ENCODE measurements around the gene SSTR3. TPM values are rescaled to one million over a fixed set of nuclear protein-coding genes. Genes with fewer than 3 reads are reported as not detected.

The SSTR3 gene
- total and polyA plus RNA-seq, 10 of the 15 experiments (the other 5 are each of a cell fraction or from before 2014, with no cell fraction given) = 0.03 to 4.5 (median 2.4) TPM

DNA sequence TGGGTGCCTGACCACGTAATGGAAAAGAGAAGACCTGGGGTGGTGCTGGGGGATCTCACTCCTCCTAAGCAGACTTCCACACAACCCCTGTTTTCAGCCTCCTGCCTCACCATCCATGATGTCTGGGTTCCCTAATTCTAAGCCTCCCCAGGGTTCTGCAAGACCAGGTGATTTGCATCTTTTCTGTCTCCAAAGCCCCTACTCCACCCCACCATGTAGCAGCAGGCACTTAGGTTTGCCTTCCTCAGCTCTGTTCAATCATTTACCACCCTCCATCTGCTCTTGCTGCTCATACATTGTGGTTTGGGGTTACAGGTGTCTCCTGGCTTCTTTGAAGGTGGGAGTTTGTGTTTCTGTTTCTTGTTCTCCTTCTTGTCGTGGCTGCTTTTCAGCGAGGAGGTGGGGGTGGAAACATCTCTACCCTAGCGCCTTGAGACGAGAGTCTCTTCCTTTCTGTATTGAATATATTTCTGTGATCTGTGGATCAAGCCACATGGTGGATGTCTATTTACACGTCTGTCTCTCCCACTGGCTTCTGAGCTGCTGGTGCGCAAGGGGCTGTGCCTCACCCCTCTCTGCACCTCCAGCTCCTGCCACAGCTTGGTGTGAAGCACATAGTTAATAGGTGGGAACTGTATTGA lies 6.6 kb upstream of the SSTR3 start (continued):
- TF ChIP-seq, protein P1, sequence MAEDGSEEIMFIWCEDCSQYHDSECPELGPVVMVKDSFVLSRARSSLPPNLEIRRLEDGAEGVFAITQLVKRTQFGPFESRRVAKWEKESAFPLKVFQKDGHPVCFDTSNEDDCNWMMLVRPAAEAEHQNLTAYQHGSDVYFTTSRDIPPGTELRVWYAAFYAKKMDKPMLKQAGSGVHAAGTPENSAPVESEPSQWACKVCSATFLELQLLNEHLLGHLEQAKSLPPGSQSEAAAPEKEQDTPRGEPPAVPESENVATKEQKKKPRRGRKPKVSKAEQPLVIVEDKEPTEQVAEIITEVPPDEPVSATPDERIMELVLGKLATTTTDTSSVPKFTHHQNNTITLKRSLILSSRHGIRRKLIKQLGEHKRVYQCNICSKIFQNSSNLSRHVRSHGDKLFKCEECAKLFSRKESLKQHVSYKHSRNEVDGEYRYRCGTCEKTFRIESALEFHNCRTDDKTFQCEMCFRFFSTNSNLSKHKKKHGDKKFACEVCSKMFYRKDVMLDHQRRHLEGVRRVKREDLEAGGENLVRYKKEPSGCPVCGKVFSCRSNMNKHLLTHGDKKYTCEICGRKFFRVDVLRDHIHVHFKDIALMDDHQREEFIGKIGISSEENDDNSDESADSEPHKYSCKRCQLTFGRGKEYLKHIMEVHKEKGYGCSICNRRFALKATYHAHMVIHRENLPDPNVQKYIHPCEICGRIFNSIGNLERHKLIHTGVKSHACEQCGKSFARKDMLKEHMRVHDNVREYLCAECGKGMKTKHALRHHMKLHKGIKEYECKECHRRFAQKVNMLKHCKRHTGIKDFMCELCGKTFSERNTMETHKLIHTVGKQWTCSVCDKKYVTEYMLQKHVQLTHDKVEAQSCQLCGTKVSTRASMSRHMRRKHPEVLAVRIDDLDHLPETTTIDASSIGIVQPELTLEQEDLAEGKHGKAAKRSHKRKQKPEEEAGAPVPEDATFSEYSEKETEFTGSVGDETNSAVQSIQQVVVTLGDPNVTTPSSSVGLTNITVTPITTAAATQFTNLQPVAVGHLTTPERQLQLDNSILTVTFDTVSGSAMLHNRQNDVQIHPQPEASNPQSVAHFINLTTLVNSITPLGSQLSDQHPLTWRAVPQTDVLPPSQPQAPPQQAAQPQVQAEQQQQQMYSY (CRISPR knock-in tag; IDR thresholded peaks at IDR 0.05) = no peak
- TF ChIP-seq IKZF1 (conservative IDR thresholded peaks at IDR 0.05) = peak; percentile 81
- 0 out of 2 replicates have a peak, but pooled peaks have one; percentile 79 for TF ChIP-seq CBX5 (IDR thresholded peaks at IDR 0.05; ENCODE audit: low read depth)
- TF ChIP-seq CEBPB (IDR thresholded peaks at IDR 0.05; ENCODE audit: borderline replicate concordance in 1 of 2, low read depth in 2 of 2, low read length in 2 of 2) = no peak
- no peak for TF ChIP-seq STAT3 (IDR thresholded peaks at IDR 0.05; ENCODE audit: low read depth, low read length)
- peak; percentile 94 for TF ChIP-seq TCF3 (IDR thresholded peaks at IDR 0.05; ENCODE audit: borderline replicate concordance, insufficient read depth, low read depth, low read length)
- no peak for TF ChIP-seq KDM1A (IDR thresholded peaks at IDR 0.05; ENCODE audit: borderline replicate concordance)
- 0 out of 2 replicates have a peak, but pooled peaks have one; percentile 19 for TF ChIP-seq TBL1XR1 (IDR thresholded peaks at IDR 0.05; ENCODE audit: low read depth, low read length)
- TF ChIP-seq, protein P2, sequence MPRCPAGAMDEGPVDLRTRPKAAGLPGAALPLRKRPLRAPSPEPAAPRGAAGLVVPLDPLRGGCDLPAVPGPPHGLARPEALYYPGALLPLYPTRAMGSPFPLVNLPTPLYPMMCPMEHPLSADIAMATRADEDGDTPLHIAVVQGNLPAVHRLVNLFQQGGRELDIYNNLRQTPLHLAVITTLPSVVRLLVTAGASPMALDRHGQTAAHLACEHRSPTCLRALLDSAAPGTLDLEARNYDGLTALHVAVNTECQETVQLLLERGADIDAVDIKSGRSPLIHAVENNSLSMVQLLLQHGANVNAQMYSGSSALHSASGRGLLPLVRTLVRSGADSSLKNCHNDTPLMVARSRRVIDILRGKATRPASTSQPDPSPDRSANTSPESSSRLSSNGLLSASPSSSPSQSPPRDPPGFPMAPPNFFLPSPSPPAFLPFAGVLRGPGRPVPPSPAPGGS (IDR thresholded peaks at IDR 0.05; ENCODE audit: borderline replicate concordance, insufficient read depth, low read depth, low read length, poor library complexity, severe bottlenecking) = peak; percentile 76
- no peak for TF ChIP-seq ASH2L (IDR thresholded peaks at IDR 0.05; ENCODE audit: borderline replicate concordance, low read depth)
- TF ChIP-seq, protein P3, sequence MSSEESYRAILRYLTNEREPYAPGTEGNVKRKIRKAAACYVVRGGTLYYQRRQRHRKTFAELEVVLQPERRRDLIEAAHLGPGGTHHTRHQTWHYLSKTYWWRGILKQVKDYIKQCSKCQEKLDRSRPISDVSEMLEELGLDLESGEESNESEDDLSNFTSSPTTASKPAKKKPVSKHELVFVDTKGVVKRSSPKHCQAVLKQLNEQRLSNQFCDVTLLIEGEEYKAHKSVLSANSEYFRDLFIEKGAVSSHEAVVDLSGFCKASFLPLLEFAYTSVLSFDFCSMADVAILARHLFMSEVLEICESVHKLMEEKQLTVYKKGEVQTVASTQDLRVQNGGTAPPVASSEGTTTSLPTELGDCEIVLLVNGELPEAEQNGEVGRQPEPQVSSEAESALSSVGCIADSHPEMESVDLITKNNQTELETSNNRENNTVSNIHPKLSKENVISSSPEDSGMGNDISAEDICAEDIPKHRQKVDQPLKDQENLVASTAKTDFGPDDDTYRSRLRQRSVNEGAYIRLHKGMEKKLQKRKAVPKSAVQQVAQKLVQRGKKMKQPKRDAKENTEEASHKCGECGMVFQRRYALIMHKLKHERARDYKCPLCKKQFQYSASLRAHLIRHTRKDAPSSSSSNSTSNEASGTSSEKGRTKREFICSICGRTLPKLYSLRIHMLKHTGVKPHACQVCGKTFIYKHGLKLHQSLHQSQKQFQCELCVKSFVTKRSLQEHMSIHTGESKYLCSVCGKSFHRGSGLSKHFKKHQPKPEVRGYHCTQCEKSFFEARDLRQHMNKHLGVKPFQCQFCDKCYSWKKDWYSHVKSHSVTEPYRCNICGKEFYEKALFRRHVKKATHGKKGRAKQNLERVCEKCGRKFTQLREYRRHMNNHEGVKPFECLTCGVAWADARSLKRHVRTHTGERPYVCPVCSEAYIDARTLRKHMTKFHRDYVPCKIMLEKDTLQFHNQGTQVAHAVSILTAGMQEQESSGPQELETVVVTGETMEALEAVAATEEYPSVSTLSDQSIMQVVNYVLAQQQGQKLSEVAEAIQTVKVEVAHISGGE (CRISPR knock-in tag; IDR thresholded peaks at IDR 0.05) = no peak
- TF ChIP-seq EZH2 (IDR thresholded peaks at IDR 0.05; ENCODE audit: borderline replicate concordance, control insufficient read depth, low read depth, low read length) = no peak
- peak; percentile 81 for TF ChIP-seq BCL11A (IDR thresholded peaks at IDR 0.05; ENCODE audit: low read depth, low read length)
- TF ChIP-seq SREBF2 (IDR thresholded peaks at IDR 0.05; ENCODE audit: low read length) = no peak
- no peak for TF ChIP-seq ZNF217 (IDR thresholded peaks at IDR 0.05)
- TF ChIP-seq RAD21 (IDR thresholded peaks at IDR 0.05; ENCODE audit: insufficient read depth, low read depth, low read length) = no peak
- TF ChIP-seq NRF1 (conservative IDR thresholded peaks at IDR 0.05; ENCODE audit: low read depth, low read length) = no peak
- TF ChIP-seq, protein P4, sequence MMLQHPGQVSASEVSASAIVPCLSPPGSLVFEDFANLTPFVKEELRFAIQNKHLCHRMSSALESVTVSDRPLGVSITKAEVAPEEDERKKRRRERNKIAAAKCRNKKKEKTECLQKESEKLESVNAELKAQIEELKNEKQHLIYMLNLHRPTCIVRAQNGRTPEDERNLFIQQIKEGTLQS (IDR thresholded peaks at IDR 0.05; ENCODE audit: borderline replicate concordance, extremely low read depth, low read depth, low read length) = no peak
- TF ChIP-seq, protein P5, sequence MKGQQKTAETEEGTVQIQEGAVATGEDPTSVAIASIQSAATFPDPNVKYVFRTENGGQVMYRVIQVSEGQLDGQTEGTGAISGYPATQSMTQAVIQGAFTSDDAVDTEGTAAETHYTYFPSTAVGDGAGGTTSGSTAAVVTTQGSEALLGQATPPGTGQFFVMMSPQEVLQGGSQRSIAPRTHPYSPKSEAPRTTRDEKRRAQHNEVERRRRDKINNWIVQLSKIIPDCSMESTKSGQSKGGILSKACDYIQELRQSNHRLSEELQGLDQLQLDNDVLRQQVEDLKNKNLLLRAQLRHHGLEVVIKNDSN (IDR thresholded peaks at IDR 0.05; ENCODE audit: borderline replicate concordance, extremely low read length, insufficient read depth, low read depth, low read length) = no peak
- peak; percentile 69; the same call in 1 of the 2 replicates for TF ChIP-seq CREM (IDR thresholded peaks at IDR 0.05; ENCODE audit: low read depth)

Measured in GM12878 (cell line).